B cell (primary cell): ENCODE measurements around the gene FIBIN.

Experiments used
- EZH2 ChIP-seq: IDR thresholded peaks from 2 replicates; pipeline ENCODE4 v1.6.1; 2012; ENCODE audit warnings: borderline replicate concordance, low read depth, mild to moderate bottlenecking, moderate library complexity, low read length; ENCODE audit not compliant: insufficient read depth, poor library complexity, severe bottlenecking
- TF ChIP-seq, protein P1 (sequence below): fragments of 200-600 bp; IDR thresholded peaks from one replicate; pipeline ENCODE4 v1.8.0; 2022; ENCODE audit warnings: antibody characterized with exemption, mild to moderate bottlenecking

- TF ChIP-seq, protein P1, sequence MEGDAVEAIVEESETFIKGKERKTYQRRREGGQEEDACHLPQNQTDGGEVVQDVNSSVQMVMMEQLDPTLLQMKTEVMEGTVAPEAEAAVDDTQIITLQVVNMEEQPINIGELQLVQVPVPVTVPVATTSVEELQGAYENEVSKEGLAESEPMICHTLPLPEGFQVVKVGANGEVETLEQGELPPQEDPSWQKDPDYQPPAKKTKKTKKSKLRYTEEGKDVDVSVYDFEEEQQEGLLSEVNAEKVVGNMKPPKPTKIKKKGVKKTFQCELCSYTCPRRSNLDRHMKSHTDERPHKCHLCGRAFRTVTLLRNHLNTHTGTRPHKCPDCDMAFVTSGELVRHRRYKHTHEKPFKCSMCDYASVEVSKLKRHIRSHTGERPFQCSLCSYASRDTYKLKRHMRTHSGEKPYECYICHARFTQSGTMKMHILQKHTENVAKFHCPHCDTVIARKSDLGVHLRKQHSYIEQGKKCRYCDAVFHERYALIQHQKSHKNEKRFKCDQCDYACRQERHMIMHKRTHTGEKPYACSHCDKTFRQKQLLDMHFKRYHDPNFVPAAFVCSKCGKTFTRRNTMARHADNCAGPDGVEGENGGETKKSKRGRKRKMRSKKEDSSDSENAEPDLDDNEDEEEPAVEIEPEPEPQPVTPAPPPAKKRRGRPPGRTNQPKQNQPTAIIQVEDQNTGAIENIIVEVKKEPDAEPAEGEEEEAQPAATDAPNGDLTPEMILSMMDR = no peak
- no peak for TF ChIP-seq EZH2
These were observed 33.6 kb upstream of the FIBIN start for GRCh38 chr11:26960281-26960680.
